SK-N-SH (cell line): ENCODE results near the gene GLUD1. TPM values are rescaled to one million over a fixed set of nuclear protein-coding genes. Genes with fewer than 3 reads are reported as not detected.
"Not testable (repeated sequence)": the region's sequence is repeated elsewhere in the genome, so short reads cannot be mapped to it uniquely, and the experiment has no call there.

Source experiments
- CTCF ChIA-PET: fragments of 300-600, 350-600 bp; formaldehyde crosslinking; extraction: SDS; loops from one replicate; lab custom pipeline; 2021; lab: Yijun Ruan, JAX
- POLR2A ChIA-PET: fragments of 350-600 bp; sonication (Branson Sonifier 250); formaldehyde crosslinking; extraction: SDS; loops from one replicate; lab custom pipeline; 2020; ENCODE audit warnings: antibody characterized with exemption, inconsistent platforms; lab: Yijun Ruan, JAX
- DNase-seq: peaks from one replicate; pipeline ENCODE4 v3.0.0; 2012
- H2AFZ ChIP-seq: fragments of 200-600 bp; sonication (generic); 2 replicates; pipeline ENCODE4 v1.8.1; 2016; ENCODE audit warnings: antibody characterized with exemption, mild to moderate bottlenecking, low read depth
- H3F3A ChIP-seq: fragments of 200-600 bp; sonication (generic); replicated peaks from 2 replicates; pipeline ENCODE3; 2016; ENCODE audit warnings: antibody characterized with exemption, mild to moderate bottlenecking; ENCODE audit not compliant: insufficient read depth
- H3K27ac ChIP-seq, 2 experiments: fragments of 200-500 bp in 1 of 2; fragments of 200-600 bp in 1 of 2; sonication (Bioruptor generic) in 1 of 2; sonication (generic), shearing (Covaris generic) in 1 of 2; 2 replicates each; pipeline versions ENCODE4 v1.5.1 to v1.6.1; 2014 to 2016; ENCODE audit warnings: low read depth in 2 of 2, inconsistent platforms in 1 of 2, low read length in 1 of 2, mild to moderate bottlenecking in 1 of 2, mixed read lengths in 1 of 2
- H3K27me3 ChIP-seq: fragments of 200-600 bp; sonication (generic), shearing (Covaris generic); 2 replicates; pipeline ENCODE4 v1.6.1; 2016; ENCODE audit warnings: mixed run types; ENCODE audit not compliant: insufficient read depth
- H3K36me3 ChIP-seq, 2 experiments: fragments of 200-500 bp in 1 of 2; fragments of 200-600 bp in 1 of 2; sonication (Bioruptor generic) in 1 of 2; sonication (generic) in 1 of 2; replicated peaks in 1 of 2; 2 replicates each; pipeline versions ENCODE3 to v1.5.1; 2014 to 2016; ENCODE audit warnings: low read length in 1 of 2, mild to moderate bottlenecking in 1 of 2; ENCODE audit not compliant: insufficient read depth in 2 of 2, control insufficient read depth in 1 of 2
- H3K4me1 ChIP-seq, 2 experiments: fragments of 200-500 bp in 1 of 2; fragments of 200-600 bp in 1 of 2; sonication (Bioruptor generic) in 1 of 2; sonication (generic), shearing (Covaris generic) in 1 of 2; 2 replicates each; pipeline versions ENCODE4 v1.5.1 to v1.6.1; 2014 to 2016; ENCODE audit warnings: low read depth in 1 of 2, low read length in 1 of 2, mixed run types in 1 of 2; ENCODE audit not compliant: insufficient read depth in 2 of 2, control insufficient read depth in 1 of 2
- H3K4me2 ChIP-seq: fragments of 200-600 bp; sonication (generic), shearing (Covaris generic); 2 replicates; pipeline ENCODE4 v1.6.1; 2017; ENCODE audit warnings: mixed run types
- H3K4me3 ChIP-seq, 2 experiments: fragments of 200-500 bp in 1 of 2; fragments of 200-600 bp in 1 of 2; sonication (Bioruptor generic) in 1 of 2; sonication (generic), shearing (Covaris generic) in 1 of 2; 2 replicates each; pipeline versions ENCODE4 v1.5.1 to v1.8.1; 2014 to 2016; ENCODE audit warnings: low read depth in 2 of 2, inconsistent platforms in 1 of 2, low read length in 1 of 2, mild to moderate bottlenecking in 1 of 2, mixed read lengths in 1 of 2, moderate library complexity in 1 of 2
- H3K79me2 ChIP-seq: fragments of 200-600 bp; sonication (generic); 2 replicates; pipeline ENCODE4 v1.8.1; 2017; ENCODE audit warnings: mild to moderate bottlenecking; ENCODE audit not compliant: insufficient read depth
- H3K9ac ChIP-seq: fragments of 200-600 bp; sonication (generic); 2 replicates; pipeline ENCODE4 v1.6.1; 2017; ENCODE audit warnings: mixed run types
- H3K9me2 ChIP-seq: fragments of 200-600 bp; sonication (generic); 2 replicates; pipeline ENCODE4 v1.6.1; 2017; ENCODE audit warnings: mixed run types
- H3K9me3 ChIP-seq: fragments of 200-600 bp; sonication (generic); 2 replicates; pipeline ENCODE4 v1.6.1; 2017; ENCODE audit warnings: mixed run types, mild to moderate bottlenecking, moderate library complexity
- H4K20me1 ChIP-seq: fragments of 200-600 bp; sonication (generic); 2 replicates; pipeline ENCODE4 v1.6.1; 2017; ENCODE audit warnings: mild to moderate bottlenecking, mixed run types; ENCODE audit not compliant: insufficient read depth
- ELF1 ChIP-seq: IDR thresholded peaks from 2 replicates; pipeline ENCODE4 v1.4.0; 2012
- EP300 ChIP-seq, 2 experiments: IDR thresholded peaks; 2 replicates each; pipeline versions ENCODE4 v1.4.0 to v1.6.1; 2012; ENCODE audit warnings: borderline replicate concordance in 1 of 2, low read depth in 1 of 2, low read length in 1 of 2
- FOSL2 ChIP-seq: IDR thresholded peaks from 2 replicates; pipeline ENCODE4 v1.4.0; 2012; ENCODE audit warnings: low read depth, mild to moderate bottlenecking, moderate library complexity, borderline replicate concordance
- GABPA ChIP-seq: IDR thresholded peaks from 2 replicates; pipeline ENCODE4 v1.4.0; 2012; ENCODE audit warnings: low read depth, mild to moderate bottlenecking
- JUND ChIP-seq: IDR thresholded peaks from 2 replicates; pipeline ENCODE4 v1.4.0; 2012
- NFIC ChIP-seq: IDR thresholded peaks from 2 replicates; pipeline ENCODE4 v1.4.0; 2012; ENCODE audit warnings: borderline replicate concordance
- RXRA ChIP-seq: IDR thresholded peaks from 2 replicates; pipeline ENCODE4 v1.4.0; 2012; ENCODE audit warnings: low read depth, mild to moderate bottlenecking, borderline replicate concordance
- TCF12 ChIP-seq: IDR thresholded peaks from 2 replicates; pipeline ENCODE4 v1.4.0; 2012
- TEAD4 ChIP-seq: IDR thresholded peaks from 2 replicates; pipeline ENCODE4 v1.4.0; 2012; ENCODE audit warnings: mild to moderate bottlenecking, borderline replicate concordance; ENCODE audit not compliant: insufficient read depth
- WGBS: methylation state at CpG from one replicate; pipeline ENCODE4 v1.1.6; 2017; ENCODE audit warnings: low lambda C conversion rate; 5-methylcytosine and 5-hydroxymethylcytosine counted together
- polyA plus RNA-seq, 3 experiments: library from polyadenylated mRNA; depleted of rRNA; stranded (reverse); fragments of >200 nt; gene quantifications; 2 replicates each; pipeline ENCODE4 v1.2.3, GENCODE V29; 2012
- TF ChIP-seq, protein P1 (sequence below): IDR thresholded peaks from 2 replicates; pipeline ENCODE4; 2012

GLUD1 gene
- polyA plus RNA-seq, 1 of the 3 experiments (the other 2 are of a cell fraction): 43.3 TPM

DNA sequence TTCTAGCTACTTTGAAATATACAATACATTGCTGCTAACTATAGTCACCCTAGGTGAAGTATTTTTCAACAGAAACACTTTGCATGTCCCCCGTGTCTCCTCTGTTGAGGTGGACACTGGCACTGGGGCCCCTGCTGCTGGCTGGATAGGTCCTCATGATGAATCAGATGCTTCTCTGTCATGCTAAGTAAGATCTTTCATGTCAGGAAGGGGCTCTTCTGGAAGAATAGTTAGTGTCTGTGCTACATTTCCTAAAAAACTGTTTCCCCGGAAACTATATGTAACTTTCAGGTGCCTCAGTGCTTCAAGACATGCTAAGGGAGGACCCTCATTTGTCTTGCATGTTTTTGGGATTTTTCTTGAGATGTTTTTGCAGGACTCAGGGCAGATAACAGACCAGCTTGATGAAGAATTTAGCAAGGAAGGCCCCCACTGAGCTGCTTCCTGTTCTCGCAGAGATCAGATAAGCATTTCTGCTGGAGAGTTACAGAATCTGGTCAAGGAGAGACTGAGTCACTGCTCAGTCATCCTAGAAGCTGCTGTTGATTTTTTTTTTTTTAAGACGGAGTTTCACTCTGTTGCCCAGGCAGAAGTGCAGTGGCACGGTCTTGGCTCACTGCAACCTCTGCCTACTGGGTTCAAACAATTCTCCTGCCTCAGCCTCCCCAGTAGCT, 69.2 kb downstream of the GLUD1 start:
- CTCF ChIA-PET: not testable (repeated sequence)
- peak overlapping the region; percentile 36; the same call in 1 of the 2 replicates for H3K9ac ChIP-seq
- 8% methylated on average over 5 of the region's 5 CpGs for WGBS

DNA sequence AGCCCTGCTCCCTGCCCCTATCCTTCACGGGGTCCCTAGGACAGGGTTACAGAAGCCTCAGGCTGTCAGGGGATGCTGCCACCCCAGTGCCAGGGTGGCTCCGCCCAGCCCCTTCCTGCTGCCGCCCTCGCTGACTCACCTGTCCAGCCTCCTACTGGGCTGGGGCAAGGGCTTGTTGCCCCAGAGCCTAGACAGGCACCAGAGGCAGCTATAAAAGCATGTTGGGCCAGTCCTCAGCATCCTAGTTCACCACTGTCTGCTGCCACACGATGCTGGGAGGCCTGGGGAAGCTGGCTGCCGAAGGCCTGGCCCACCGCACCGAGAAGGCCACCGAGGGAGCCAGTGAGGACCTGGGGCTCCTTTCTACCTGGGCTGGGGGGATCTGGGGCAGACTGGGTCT, 74.6 kb downstream of the GLUD1 start, which contains the start of gene FAM25A:
FAM25A (plus strand) TSS at position 239 of the 400 bp plus-strand sequence; CDS start at position 270, 31 bp downstream.
- H3K36me3 ChIP-seq, H3K79me2 ChIP-seq, H3K4me3 ChIP-seq, H3K4me2 ChIP-seq, H3K9me2 ChIP-seq, H3K9me3 ChIP-seq, DNase-seq, H3K9ac ChIP-seq, CTCF ChIA-PET, H3K27ac ChIP-seq, H3K27me3 ChIP-seq, POLR2A ChIA-PET, H4K20me1 ChIP-seq, H3F3A ChIP-seq, H2AFZ ChIP-seq: not testable (repeated sequence)
- WGBS: 33% methylated on average over 1 of the region's 9 CpGs
- H3K4me1 ChIP-seq: peaks cover under 1 to 11% of the 10 kb centered on the region in 2 experiments; a peak in 2 of 4 replicates

More for the DNA sequence above, 69.2 kb downstream of the GLUD1 start:
- POLR2A ChIA-PET, H3K4me1 ChIP-seq, H3K79me2 ChIP-seq, H4K20me1 ChIP-seq, H3K9me3 ChIP-seq, H3K36me3 ChIP-seq, DNase-seq, H3F3A ChIP-seq, H3K9me2 ChIP-seq, H3K27me3 ChIP-seq: not testable (repeated sequence)
- peak overlapping the region in 1 of 2 experiments; percentile 37; a peak in 1 of 4 replicates for H3K4me3 ChIP-seq
- peak overlapping the region; percentile 79 for H3K4me2 ChIP-seq
- TF ChIP-seq FOSL2: peak; percentile 86
- peak; percentile 44; the same call in 1 of the 2 replicates for TF ChIP-seq TEAD4
- 0 out of 2 replicates have a peak, but pooled peaks have one; percentile 21 for TF ChIP-seq GABPA
- peak; percentile 86 for TF ChIP-seq JUND
- TF ChIP-seq NFIC: peak; percentile 25; the same call in 1 of the 2 replicates
- TF ChIP-seq EP300 (IDR thresholded peaks at IDR 0.05; ENCODE audit: borderline replicate concordance in 1 of 2, low read depth in 1 of 2, low read length in 1 of 2): peak in 1 of 2 experiments; percentile 61; a peak in 1 of 4 replicates
- 0 out of 2 replicates have a peak, but pooled peaks have one; percentile 15 for TF ChIP-seq RXRA
- TF ChIP-seq ELF1: 0 out of 2 replicates have a peak, but pooled peaks have one; percentile 25
- TF ChIP-seq, protein P1, sequence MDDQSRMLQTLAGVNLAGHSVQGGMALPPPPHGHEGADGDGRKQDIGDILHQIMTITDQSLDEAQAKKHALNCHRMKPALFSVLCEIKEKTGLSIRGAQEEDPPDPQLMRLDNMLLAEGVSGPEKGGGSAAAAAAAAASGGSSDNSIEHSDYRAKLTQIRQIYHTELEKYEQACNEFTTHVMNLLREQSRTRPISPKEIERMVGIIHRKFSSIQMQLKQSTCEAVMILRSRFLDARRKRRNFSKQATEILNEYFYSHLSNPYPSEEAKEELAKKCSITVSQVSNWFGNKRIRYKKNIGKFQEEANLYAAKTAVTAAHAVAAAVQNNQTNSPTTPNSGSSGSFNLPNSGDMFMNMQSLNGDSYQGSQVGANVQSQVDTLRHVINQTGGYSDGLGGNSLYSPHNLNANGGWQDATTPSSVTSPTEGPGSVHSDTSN: peak; percentile 28; the same call in 1 of the 2 replicates
- peak; percentile 62; the same call in 1 of the 2 replicates for TF ChIP-seq TCF12
- H2AFZ ChIP-seq: peak overlapping the region; percentile 74; the same call in 1 of the 2 replicates
- H3K27ac ChIP-seq: peak overlapping the region in 1 of 2 experiments; percentile 76; a peak in 3 of 4 replicates

DNA sequence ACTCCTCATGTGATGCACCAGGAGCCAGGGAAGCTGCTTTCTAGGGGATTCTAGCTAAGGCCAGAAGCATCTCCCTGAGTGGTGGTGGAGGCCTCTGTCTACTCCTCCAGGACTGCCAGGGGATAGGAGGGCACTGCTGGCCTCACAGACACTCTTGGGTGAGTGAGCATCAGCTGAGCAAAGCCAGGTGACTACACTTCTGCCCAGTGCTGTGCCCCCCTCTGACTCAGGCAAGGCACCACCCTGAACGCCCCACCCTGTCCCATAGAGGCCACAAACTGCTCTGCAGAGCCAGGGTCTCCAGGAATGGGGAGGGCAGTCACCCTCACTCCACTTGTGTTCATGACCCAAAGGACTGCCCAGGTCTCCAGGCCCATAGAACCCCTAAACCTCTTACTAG, 75.1 kb downstream of the GLUD1 start:
- H3K4me1 ChIP-seq: peaks cover 0 to 11% of the 10 kb centered on the region in 2 experiments; a peak in 1 of 4 replicates
- H3K9ac ChIP-seq, H3K27me3 ChIP-seq, H3K9me3 ChIP-seq, H2AFZ ChIP-seq, H3K79me2 ChIP-seq, H3F3A ChIP-seq, POLR2A ChIA-PET, H3K4me3 ChIP-seq, H3K36me3 ChIP-seq, H3K4me2 ChIP-seq, H3K27ac ChIP-seq, DNase-seq, H4K20me1 ChIP-seq, CTCF ChIA-PET, H3K9me2 ChIP-seq: not testable (repeated sequence)
- WGBS: no CpG with 5 or more reads among the region's 1 CpG

DNA sequence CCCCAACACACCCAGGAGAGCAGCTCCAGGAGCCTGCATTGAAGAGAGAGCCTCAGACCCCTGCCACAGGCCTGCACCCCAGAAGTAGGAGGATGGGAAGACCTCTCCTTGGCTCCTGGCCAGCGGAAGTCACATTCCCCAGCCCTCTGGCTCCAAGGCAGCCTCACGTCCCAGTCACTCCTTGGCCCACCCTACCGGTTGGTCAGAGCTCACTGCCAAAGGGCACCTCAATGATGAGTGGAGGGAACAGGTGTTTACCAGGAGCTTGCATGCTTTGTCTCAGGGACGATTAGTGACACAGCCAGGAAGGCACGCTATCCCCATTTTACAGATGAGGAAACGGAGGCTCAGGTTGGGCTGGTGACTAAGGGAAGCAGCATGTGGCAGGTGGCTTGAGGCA, 75.6 kb downstream of the GLUD1 start:
- H3K36me3 ChIP-seq, POLR2A ChIA-PET, H3K4me3 ChIP-seq, CTCF ChIA-PET, H2AFZ ChIP-seq, H4K20me1 ChIP-seq, H3K4me2 ChIP-seq, H3K9me3 ChIP-seq, H3K9me2 ChIP-seq, DNase-seq, H3K79me2 ChIP-seq, H3K27ac ChIP-seq, H3K9ac ChIP-seq, H3K27me3 ChIP-seq, H3F3A ChIP-seq: not testable (repeated sequence)
- H3K4me1 ChIP-seq: peaks cover 0 to 11% of the 10 kb centered on the region in 2 experiments; a peak in 1 of 4 replicates
- WGBS: 77% methylated on average over 3 of the region's 6 CpGs

DNA sequence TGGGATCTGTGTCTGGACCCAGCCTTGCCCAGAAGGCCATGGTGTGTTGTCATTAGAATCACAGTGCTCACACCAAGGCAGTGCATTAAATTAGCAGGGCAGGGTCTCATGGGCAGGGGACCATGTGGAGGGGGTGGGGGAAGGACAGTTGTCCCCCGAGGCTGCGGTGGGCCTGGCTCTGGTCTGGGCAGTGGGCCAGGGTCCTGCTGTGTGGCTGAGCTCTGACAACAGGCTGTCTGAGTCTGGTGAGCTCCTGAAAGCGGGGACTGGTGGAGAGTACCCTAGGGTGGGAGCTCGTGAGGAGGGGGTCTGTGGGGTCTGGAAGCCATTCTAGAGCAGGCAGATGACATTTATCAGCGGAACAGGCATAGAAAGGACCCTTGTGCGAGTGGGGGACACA, 76.5 kb downstream of the GLUD1 start:
- H3K9ac ChIP-seq, CTCF ChIA-PET, H3K36me3 ChIP-seq, H3K79me2 ChIP-seq, H3K27ac ChIP-seq, H3K27me3 ChIP-seq, H3K9me3 ChIP-seq, H3K4me2 ChIP-seq, DNase-seq, H3F3A ChIP-seq, H3K4me3 ChIP-seq, H3K9me2 ChIP-seq, POLR2A ChIA-PET, H2AFZ ChIP-seq, H4K20me1 ChIP-seq: not testable (repeated sequence)
- peaks cover 0 to 11% of the 10 kb centered on the region in 2 experiments; a peak in 1 of 4 replicates for H3K4me1 ChIP-seq
- WGBS: 73% methylated on average over 6 of the region's 6 CpGs
